ENCODE measurements around the gene AHRR. TPM values are rescaled to one million over a fixed set of nuclear protein-coding genes. Genes with fewer than 3 reads are reported as not detected.

Gene AHRR
- total RNA-seq, 1 donor from 2014 or later: 11.3 TPM

GRCh38 chr5:435961-436640 lies 114.6 kb downstream of the AHRR start:
- Histone ChIP-seq H3K4me3 (no peak overlapping the region), H3K27me3 (no peaks in the 10 kb centered on the region), H3K9me3 (no peaks in the 10 kb centered on the region), H3K27ac (no peak overlapping the region), H3K36me3 (no peaks in the 10 kb centered on the region), H3K4me1 (no peaks in the 10 kb centered on the region)
- intact Hi-C loops (cut with DNase I): no loop called here
- TF ChIP-seq POLR2A (IDR thresholded peaks at IDR 0.05): no peak
- no peak for TF ChIP-seq POLR2AphosphoS5 (IDR thresholded peaks at IDR 0.05; ENCODE audit: insufficient read depth in 1 of 2, low read depth in 1 of 2)
- no peak for DNase-seq (ENCODE audit: extremely low spot score in 2 of 2)

GRCh38 chr5:436641-436975 lies 115.1 kb downstream of the AHRR start:
- TF ChIP-seq CTCF (IDR thresholded peaks at IDR 0.05) (no peak), POLR2AphosphoS5 (IDR thresholded peaks at IDR 0.05; ENCODE audit: insufficient read depth in 1 of 2, low read depth in 1 of 2) (no peak), POLR2A (IDR thresholded peaks at IDR 0.05) (no peak)
- H3K4me3 ChIP-seq: no peak overlapping the region
- no peaks in the 10 kb centered on the region for H3K27me3 ChIP-seq
- H3K9me3 ChIP-seq: no peaks in the 10 kb centered on the region
- no peaks in the 10 kb centered on the region for H3K36me3 ChIP-seq
- no peak overlapping the region for H3K27ac ChIP-seq
- DNase-seq (ENCODE audit: extremely low spot score in 2 of 2): no peak
- no peaks in the 10 kb centered on the region for H3K4me1 ChIP-seq
- intact Hi-C loops (cut with DNase I): no loop called here

- no peak overlapping the region for H3K27ac ChIP-seq
- H3K4me1 ChIP-seq: peaks cover 7% of the 10 kb centered on the region
- no peak for TF ChIP-seq POLR2A (IDR thresholded peaks at IDR 0.05)
- no peak for DNase-seq (ENCODE audit: extremely low spot score in 2 of 2)
- no peaks in the 10 kb centered on the region for H3K9me3 ChIP-seq
- no peaks in the 10 kb centered on the region for H3K27me3 ChIP-seq
- intact Hi-C loops (cut with DNase I): no loop called here
- H3K4me3 ChIP-seq: no peak overlapping the region
- no peaks in the 10 kb centered on the region for H3K36me3 ChIP-seq
Observed at GRCh38 chr5:437281-437771, 115.8 kb downstream of the AHRR start.

GRCh38 chr5:438481-438981 lies 117.0 kb downstream of the AHRR start:
- intact Hi-C loops (cut with DNase I): no loop called here
- no peak overlapping the region for H3K4me3 ChIP-seq
- H3K27me3 ChIP-seq: no peaks in the 10 kb centered on the region
- TF ChIP-seq CTCF (IDR thresholded peaks at IDR 0.05): no peak
- no peak for TF ChIP-seq POLR2A (IDR thresholded peaks at IDR 0.05)
- H3K4me1 ChIP-seq: peaks cover 13% of the 10 kb centered on the region
- H3K9me3 ChIP-seq: no peaks in the 10 kb centered on the region
- no peaks in the 10 kb centered on the region for H3K36me3 ChIP-seq
- no peak for DNase-seq (ENCODE audit: extremely low spot score in 2 of 2)
- no peak overlapping the region for H3K27ac ChIP-seq

- Histone ChIP-seq H3K4me1 (peaks cover 19% of the 10 kb centered on the region), H3K9me3 (no peaks in the 10 kb centered on the region), H3K4me3 (no peak overlapping the region), H3K27ac (no peak overlapping the region), H3K36me3 (no peaks in the 10 kb centered on the region), H3K27me3 (no peaks in the 10 kb centered on the region)
- TF ChIP-seq POLR2A (IDR thresholded peaks at IDR 0.05) (no peak), POLR2AphosphoS5 (IDR thresholded peaks at IDR 0.05; ENCODE audit: insufficient read depth in 1 of 2, low read depth in 1 of 2) (no peak), CTCF (IDR thresholded peaks at IDR 0.05) (no peak)
- DNase-seq (ENCODE audit: extremely low spot score in 2 of 2): no peak
- intact Hi-C loops (cut with DNase I): no loop called here
Observed at GRCh38 chr5:439181-439580, 117.7 kb downstream of the AHRR start.

GRCh38 chr5:439636-440035 lies 118.1 kb downstream of the AHRR start:
- intact Hi-C loops (cut with DNase I): no loop called here
- no peak for DNase-seq (ENCODE audit: extremely low spot score in 2 of 2)
- no peaks in the 10 kb centered on the region for H3K9me3 ChIP-seq
- no peak for TF ChIP-seq POLR2A (IDR thresholded peaks at IDR 0.05)
- TF ChIP-seq CTCF (IDR thresholded peaks at IDR 0.05): no peak
- no peak for TF ChIP-seq POLR2AphosphoS5 (IDR thresholded peaks at IDR 0.05; ENCODE audit: insufficient read depth in 1 of 2, low read depth in 1 of 2)
- no peak overlapping the region for H3K4me3 ChIP-seq
- H3K27me3 ChIP-seq: no peaks in the 10 kb centered on the region
- no peak overlapping the region for H3K27ac ChIP-seq
- H3K4me1 ChIP-seq: peaks cover 24% of the 10 kb centered on the region
- no peaks in the 10 kb centered on the region for H3K36me3 ChIP-seq
